H7 (cell line): Measurements from ENCODE around the gene HABP4. TPM values are rescaled to one million over a fixed set of nuclear protein-coding genes. Genes with fewer than 3 reads are reported as not detected.
A peak's percentile ranks its signal among the peaks of the same experiment; 100 is the strongest.
"Not testable (repeated sequence)": the region's sequence is repeated elsewhere in the genome, so short reads cannot be mapped to it uniquely, and the experiment has no call there.

Source experiments
- DNase-seq: peaks from one replicate; pipeline ENCODE4 v3.0.0; 2012
- H3K27me3 ChIP-seq: 2 replicates; pipeline ENCODE4 v1.6.0; 2011; ENCODE audit warnings: mild to moderate bottlenecking, low read length; ENCODE audit not compliant: control insufficient read depth, insufficient read depth
- H3K36me3 ChIP-seq: replicated peaks from 2 replicates; pipeline ENCODE4 v1.5.1; 2011; ENCODE audit warnings: low read length; ENCODE audit not compliant: control insufficient read depth, insufficient read depth
- H3K4me3 ChIP-seq: 2 replicates; pipeline ENCODE4 v1.5.1; 2011; ENCODE audit warnings: low read depth, mild to moderate bottlenecking, control low read depth, low read length, moderate library complexity; ENCODE audit not compliant: insufficient read depth
- total RNA-seq: library from RNA; depleted of rRNA; stranded (reverse); fragments of >200 nt; shearing (Covaris generic); gene quantifications from 2 replicates; pipeline ENCODE4 v1.2.3, GENCODE V29; 2014

HABP4 gene
- total RNA-seq, 1 experiment from 2014 or later: 4.6 TPM

DNA sequence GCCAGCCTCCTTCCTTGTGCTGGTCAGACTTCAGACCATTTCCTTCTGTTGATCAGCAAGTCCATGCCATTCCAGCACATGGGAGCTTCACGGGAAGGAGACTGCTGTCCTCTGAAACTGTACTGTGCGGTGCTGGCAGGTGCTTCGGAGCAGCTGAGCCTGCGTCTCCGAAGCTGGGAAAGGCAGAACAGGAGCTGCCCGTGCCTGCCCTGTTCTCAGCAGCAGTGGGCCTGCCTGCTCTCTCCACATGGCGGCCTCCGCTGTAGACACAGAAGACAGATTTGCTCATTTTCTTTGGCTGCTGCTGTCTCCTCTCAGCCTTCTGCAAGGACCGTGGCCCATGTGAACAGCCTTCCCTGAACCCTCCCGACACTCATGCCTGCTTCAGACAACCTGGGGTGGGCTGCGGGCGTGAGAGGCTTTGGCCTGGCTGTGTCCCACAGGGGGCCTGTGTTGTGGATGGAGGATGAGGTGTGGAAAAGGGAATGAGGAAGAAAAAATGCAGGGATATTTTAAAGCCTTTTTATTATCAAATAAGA lies 43.1 kb downstream of the HABP4 start:
- Histone ChIP-seq H3K27me3 (no peaks in the 10 kb centered on the region), H3K36me3 (peaks cover 12% of the 10 kb centered on the region), H3K4me3 (no peak overlapping the region)
- no peak for DNase-seq

DNA sequence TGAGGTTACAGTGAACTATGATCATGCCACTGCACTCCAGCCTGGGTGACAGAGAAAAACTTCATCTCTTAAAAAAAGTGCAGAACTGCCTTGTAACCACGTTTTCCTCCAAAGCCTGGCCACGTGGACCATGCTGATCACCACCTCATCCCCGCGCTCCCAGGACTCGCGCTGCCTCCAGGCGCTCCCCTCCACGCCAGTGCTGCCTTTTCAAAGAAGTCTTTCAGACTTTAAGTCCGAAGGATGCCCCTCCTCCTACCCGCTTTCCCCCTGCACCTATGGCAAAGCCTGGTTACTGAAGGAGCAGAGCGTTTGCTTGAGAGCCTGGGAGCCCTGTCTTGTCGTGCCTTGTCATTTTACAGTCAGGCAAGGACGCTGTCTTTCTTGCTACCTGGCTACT lies 43.8 kb downstream of the HABP4 start:
- H3K36me3 ChIP-seq: peaks cover 8% of the 10 kb centered on the region
- DNase-seq: peak; percentile 67
- no peak overlapping the region for H3K4me3 ChIP-seq
- H3K27me3 ChIP-seq: no peaks in the 10 kb centered on the region

DNA sequence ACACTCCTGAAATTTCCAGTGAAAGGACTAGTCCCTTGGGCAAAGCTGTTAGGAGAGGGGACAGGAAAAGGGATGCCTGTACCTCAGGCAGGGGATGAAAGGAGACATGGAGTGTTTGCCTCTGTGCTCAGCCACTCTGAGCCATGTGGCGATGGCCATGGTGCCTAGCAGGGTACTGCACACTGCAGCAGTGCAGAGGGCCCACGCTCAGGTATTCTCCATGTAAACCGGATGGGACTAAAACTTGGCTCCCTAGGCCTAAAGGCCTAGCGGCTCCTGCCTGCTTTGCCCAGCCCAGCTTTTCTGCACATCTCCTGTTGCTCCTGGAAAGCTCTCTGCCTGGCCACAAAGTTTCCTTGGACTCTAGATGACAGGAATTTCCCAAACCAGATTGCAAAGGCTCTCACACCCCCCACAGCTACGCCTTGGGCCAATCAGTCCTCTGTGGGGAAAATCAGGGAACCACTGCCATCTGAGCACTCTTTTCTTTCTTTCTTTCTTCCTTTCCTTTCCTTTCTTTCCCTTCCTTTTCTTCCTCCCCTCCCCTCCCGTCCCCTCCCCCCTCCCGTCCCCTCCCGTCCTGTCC lies 44.3 kb downstream of the HABP4 start:
- Histone ChIP-seq H3K36me3 (peaks cover 8% of the 10 kb centered on the region), H3K4me3 (no peak overlapping the region), H3K27me3 (no peaks in the 10 kb centered on the region)
- DNase-seq: peak; percentile 54

DNA sequence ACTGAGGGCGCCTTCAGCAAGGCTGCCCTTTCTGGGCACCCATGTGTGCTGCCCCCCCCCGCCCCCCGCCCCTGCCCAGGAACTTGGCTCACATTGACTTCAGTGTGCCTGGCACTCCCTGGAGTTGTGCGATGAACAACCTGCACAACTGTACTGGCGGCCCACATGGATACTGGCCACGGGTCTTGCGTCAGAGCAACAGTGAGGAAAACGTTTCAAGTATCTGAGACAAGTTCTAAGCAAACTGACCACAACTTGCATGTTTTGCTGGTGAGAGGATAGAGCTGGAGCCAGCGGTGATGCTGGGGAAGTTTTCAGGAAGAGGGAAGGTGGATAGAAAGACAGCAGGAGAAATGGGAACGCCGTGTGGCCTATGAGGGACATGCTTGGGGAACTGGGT lies 45.4 kb downstream of the HABP4 start:
- no peak overlapping the region for H3K4me3 ChIP-seq
- no peak for DNase-seq
- H3K27me3 ChIP-seq: no peaks in the 10 kb centered on the region
- H3K36me3 ChIP-seq: peaks cover 6% of the 10 kb centered on the region

DNA sequence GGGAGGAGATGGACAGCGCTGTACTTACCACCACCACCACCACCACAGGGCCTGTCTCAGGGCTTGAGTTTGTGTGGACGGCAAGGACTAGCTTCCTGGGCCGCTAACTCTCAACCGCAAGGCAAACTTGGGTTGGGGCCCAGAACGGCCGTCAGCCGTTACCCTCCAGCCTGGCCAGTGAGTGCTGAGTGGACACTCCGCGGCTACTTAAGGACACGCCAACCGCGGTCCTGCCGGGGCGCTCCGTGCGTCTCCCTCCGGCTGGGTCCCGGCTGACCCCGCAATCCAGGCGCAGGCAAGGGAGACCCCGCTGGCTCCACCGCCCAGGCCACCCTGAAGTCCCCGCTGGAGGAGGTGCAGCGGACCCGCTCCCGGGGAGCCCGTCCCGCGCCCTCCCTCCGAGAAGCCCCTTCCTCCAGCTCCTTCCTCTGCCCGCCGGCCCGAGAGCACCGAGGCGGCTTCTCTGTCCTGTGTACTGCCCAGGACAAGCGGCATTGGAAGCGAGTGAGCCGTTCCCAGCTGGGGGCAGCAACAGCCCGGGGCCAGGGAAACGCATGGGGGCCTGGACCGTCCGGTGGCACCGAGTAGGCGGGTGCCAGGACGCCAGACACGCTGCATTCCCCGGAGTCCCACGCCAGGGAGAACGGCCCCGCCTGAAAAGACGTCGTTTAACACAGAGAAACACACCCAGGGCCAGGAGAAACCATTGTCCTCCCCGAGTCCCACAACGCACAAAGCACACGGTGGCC lies 46.6 kb downstream of the HABP4 start:
- DNase-seq: peak; percentile 56

DNA sequence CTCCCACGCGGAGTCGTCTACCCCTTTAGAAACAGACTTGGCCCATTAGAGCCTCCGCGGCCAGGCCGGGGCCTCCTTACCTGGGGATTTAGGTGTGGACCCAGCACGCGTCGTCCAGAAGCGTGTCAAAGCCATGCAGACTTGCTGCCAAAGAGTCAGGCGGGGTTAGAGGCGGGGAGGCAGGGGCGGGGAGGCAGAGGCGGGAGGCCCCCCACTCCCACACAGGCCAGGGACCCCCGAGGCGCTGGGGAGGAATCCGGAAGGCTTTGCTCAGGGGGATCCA lies 47.1 kb downstream of the HABP4 start:
- Histone ChIP-seq H3K36me3 (peaks cover 1% of the 10 kb centered on the region; the same call in 1 of the 2 replicates), H3K4me3 (no peak overlapping the region), H3K27me3 (no peaks in the 10 kb centered on the region)
- no peak for DNase-seq

More for the DNA sequence above, 46.6 kb downstream of the HABP4 start:
- Histone ChIP-seq H3K27me3 (no peaks in the 10 kb centered on the region), H3K4me3 (no peak overlapping the region), H3K36me3 (peaks cover 3% of the 10 kb centered on the region; the same call in 1 of the 2 replicates)

DNA sequence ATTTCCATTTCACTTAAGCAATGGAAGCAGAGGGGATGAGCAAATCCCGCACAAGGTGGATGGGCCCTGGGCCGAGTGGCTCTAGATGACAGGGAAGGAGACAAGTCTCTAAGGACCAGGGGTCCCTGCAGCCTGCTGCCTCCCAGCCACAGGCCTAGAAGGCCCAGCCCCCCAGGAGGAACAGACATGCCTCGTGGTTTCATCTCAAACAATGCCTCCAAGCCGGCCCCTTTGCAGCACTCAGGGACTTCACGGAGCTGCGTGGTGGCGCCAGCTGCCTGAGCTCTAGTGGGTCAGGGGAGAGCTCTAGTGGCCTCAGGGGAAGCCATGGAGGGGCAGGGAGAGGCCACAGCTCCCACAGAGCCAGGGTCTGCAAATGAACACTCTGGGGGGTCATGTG lies 48.8 kb downstream of the HABP4 start:
- peak; percentile 46 for DNase-seq
- no peaks in the 10 kb centered on the region for H3K27me3 ChIP-seq
- no peaks in the 10 kb centered on the region for H3K36me3 ChIP-seq
- no peak overlapping the region for H3K4me3 ChIP-seq

DNA sequence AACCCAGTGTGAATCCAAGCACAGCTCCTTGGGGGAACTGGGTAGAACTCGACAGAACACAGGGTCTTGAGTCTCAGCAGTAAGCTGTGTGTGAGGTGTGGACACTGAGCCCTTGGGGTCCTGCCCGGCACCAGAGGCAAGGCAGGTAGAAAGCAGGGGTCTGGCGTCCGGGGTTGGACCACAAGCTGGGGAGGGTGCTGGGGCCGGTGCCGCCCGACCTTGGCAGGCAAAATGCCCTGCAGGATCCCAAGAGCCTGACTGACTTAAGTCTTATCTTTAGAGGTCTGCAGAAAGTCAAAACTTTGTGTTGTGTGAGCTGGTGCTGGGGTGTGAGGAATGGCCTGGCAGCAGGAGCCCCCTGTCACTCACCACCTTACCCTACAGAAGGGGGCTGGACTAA lies 49.3 kb downstream of the HABP4 start:
- DNase-seq: peak; percentile 48
- H3K4me3 ChIP-seq: no peak overlapping the region
- H3K27me3 ChIP-seq: no peaks in the 10 kb centered on the region
- H3K36me3 ChIP-seq: no peaks in the 10 kb centered on the region

DNA sequence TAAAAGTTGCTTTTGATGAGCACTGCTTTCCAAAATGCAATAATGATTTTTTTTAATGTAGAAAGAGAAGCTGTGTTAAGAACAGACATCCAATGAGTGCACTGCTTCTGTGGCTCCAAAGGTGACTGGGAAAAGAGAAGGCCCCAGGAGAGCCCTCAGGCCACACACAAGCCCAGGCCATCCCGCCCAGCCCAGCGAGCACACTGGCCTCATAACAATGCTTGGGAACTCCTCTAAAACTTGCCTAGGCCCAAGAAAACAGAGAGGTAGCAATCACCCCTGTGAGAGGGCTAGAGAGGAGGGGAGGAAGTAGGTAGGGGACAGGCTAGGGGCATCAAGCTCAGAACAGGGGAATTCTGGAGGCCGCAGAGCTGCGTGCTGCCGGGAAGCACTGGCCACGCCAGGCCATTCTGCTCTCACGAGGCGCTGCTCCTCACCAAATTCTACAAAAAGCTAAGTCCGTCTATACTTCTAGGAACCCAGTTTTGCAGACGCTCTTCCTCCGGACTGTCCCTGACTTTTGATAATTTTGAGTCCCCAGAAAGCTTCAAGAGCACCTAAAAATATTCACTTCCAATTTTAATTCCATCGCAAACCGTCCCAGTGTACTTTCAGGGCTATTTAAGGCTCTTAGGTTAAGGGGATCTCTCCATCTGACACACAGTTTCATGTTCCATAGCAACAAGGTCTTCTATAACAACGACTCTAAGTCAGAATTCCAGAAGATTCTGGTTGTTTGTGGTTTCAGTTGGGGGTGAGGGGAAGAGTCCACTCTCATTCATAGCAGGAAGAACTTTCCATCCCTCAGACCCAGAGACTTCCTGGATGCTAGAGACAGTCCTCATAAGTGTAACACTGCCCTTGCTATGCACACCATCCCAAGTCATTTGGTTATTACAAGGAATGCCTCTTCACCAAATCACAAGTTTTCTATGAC lies 51.0 kb downstream of the HABP4 start:
- H3K4me3 ChIP-seq: no peak overlapping the region
- no peaks in the 10 kb centered on the region for H3K27me3 ChIP-seq
- peak; percentile 61 for DNase-seq
- H3K36me3 ChIP-seq: no peaks in the 10 kb centered on the region

DNA sequence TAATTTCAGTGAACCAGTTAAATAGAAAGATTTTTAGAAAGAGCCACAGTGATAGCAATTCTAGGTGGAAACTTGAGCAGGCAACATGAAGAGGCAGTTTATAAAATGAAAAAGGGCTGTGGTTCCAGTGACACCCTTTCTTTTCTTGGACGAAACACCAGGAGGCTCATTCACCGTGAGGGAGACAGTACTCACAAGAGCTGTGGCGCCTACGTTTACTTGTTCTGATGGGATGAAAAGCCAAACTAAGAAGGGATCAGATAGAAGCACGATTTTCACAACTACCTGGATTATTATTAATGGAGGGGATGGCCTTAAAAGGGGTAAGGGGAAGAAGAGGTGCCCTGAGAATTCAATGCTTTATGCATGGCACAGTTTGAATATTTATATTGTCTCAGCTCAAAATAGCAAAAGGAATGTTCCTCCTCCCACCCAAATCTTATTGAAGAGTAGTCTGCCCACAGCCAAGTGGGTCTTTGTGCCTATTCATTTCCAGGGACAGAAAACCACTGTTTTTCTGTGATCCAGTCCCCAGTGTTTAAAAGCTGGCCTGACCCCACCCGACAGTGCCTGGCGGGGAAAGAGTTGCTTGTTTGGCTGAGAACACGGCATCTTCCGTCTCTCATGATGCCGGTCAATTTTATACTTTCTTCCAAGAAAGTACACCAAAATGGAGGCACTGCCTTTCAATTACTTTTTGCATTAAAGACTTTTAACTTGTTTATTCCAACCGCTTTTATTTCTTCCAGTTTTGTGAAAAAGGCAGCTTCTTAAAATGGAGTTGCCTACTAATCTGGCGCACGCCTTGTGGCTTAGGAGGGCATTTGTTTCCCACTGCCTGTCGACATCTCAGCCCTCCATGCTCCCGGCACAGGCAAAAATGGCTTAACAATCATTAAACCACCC lies 51.9 kb downstream of the HABP4 start:
- DNase-seq: no peak
- Histone ChIP-seq H3K27me3 (no peaks in the 10 kb centered on the region), H3K4me3 (no peak overlapping the region), H3K36me3 (no peaks in the 10 kb centered on the region)

DNA sequence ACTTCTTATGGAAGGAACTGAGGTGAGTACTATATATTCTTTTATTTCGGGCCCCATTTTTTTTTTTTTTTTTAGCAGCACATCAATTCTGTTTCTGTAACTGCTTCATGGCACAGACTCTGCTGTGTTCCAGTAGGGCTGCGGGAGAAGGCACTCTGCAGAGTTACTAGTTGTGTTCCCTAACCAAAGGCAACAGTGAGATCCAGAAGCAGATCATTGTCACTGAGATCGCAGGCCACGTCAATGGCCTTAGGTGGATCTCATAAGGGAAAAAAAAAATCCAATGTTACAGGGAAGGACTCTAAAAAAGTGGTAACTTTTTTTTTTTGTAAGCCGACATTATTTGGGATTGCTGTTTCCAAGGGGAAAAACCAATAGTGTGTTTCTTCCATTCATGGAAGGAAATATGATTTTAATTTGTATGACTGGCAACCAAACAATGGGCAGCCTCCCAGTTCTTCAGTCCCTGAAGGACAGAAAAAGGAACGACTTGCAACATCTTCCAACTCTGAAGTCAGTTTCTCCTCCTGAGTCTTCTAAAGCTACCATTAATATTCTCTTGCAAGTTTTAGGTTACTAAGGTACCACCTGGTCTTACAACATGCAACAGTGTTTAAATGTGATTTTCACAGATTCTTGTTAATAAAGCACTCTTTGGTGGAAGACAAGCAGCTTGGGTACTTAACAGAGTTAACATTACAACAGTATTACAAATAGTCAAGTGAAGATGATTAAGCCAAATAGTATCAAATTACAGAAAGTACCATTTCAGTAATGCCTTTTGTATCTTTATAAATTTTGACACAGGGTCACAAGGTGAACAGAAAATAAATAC lies 52.8 kb downstream of the HABP4 start:
- Histone ChIP-seq H3K4me3 (no peak overlapping the region), H3K27me3 (no peaks in the 10 kb centered on the region), H3K36me3 (no peaks in the 10 kb centered on the region)
- no peak for DNase-seq

DNA sequence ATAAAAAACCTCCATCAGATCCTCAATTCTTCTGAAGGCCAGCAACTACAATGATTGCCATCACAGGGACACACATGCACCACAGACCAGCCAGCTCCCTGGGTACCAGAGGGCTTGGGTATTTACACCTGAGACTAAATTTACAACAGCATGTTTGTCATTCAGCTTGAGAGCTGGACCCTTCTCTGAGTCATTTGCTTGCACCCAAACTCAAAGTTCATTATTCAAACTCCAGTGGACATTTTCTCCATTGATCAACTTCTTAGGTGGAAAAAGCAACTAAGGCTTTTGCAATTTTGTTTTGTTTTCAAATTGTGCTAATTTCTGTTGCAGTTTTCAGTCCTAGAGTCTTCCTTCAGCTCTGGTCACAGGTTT lies 53.4 kb downstream of the HABP4 start:
- not testable (repeated sequence) for H3K36me3 ChIP-seq, H3K27me3 ChIP-seq, H3K4me3 ChIP-seq, DNase-seq

DNA sequence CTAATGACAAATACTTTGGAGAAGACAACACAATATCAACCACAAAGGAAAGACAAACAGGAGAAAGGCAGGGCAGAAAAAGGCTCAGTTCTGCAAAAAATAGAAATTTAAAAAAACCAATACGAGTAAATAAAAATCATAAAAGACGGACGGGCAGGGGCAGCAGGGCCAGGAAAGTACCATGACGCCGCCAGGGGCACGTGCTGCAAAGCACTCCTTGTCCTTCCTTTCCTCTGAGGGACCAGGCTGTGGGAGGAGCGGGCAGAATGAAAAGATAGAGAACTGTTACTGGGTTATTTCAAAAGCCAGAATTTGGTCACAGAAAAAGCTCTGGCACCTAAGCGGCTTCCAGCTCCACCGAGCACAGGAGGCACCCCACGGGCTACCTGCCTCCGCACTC lies 53.9 kb downstream of the HABP4 start:
- Histone ChIP-seq H3K4me3 (no peak overlapping the region), H3K27me3 (no peaks in the 10 kb centered on the region), H3K36me3 (no peaks in the 10 kb centered on the region)
- no peak for DNase-seq
